ENCODE data around the gene CBLC.

- TF ChIP-seq, protein P1, sequence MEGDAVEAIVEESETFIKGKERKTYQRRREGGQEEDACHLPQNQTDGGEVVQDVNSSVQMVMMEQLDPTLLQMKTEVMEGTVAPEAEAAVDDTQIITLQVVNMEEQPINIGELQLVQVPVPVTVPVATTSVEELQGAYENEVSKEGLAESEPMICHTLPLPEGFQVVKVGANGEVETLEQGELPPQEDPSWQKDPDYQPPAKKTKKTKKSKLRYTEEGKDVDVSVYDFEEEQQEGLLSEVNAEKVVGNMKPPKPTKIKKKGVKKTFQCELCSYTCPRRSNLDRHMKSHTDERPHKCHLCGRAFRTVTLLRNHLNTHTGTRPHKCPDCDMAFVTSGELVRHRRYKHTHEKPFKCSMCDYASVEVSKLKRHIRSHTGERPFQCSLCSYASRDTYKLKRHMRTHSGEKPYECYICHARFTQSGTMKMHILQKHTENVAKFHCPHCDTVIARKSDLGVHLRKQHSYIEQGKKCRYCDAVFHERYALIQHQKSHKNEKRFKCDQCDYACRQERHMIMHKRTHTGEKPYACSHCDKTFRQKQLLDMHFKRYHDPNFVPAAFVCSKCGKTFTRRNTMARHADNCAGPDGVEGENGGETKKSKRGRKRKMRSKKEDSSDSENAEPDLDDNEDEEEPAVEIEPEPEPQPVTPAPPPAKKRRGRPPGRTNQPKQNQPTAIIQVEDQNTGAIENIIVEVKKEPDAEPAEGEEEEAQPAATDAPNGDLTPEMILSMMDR (IDR thresholded peaks at IDR 0.05), result peak; percentile 76
- no peak for TF ChIP-seq EZH2 (IDR thresholded peaks at IDR 0.05; ENCODE audit: borderline replicate concordance, insufficient read depth, low read depth, low read length, poor library complexity, severe bottlenecking)
Measured at GRCh38 chr19:44770550-44771257, 7.0 kb upstream of the CBLC start.

Data from B cell (primary cell).